ENCODE measurements around the gene SNX4. TPM values are rescaled to one million over a fixed set of nuclear protein-coding genes. Genes with fewer than 3 reads are reported as not detected.

The SNX4 gene
- polyA plus RNA-seq, 1 donor (not counting 4 experiments of a cell fraction or from before 2014, with no cell fraction given) = 17.9 TPM

GRCh38 chr3:125479091-125479490 is 40.9 kb downstream of the SNX4 start:
- no peak overlapping the region for H2AFZ ChIP-seq (ENCODE audit: control insufficient read depth, low read length)
- FAIRE-seq (no peak), DNase-seq (ENCODE audit: low read depth, low spot score) (no peak)
- H3K79me2 ChIP-seq (ENCODE audit: control insufficient read depth, insufficient read depth, low read length) = no peaks in the 10 kb centered on the region
- no peaks in the 10 kb centered on the region for H3K9me3 ChIP-seq (ENCODE audit: control insufficient read depth, low read depth, low read length)
- no peaks in the 10 kb centered on the region for H3K27me3 ChIP-seq (ENCODE audit: control insufficient read depth, extremely low read depth, insufficient read depth, low read length)
- H3K36me3 ChIP-seq (ENCODE audit: control insufficient read depth in 2 of 2, extremely low read depth in 1 of 2, insufficient read depth in 2 of 2, low read length in 2 of 2) = peaks cover 0 to 8% of the 10 kb centered on the region in 2 experiments
- H4K20me1 ChIP-seq (ENCODE audit: control insufficient read depth, extremely low read depth, insufficient read depth, low read length) = no peaks in the 10 kb centered on the region
- dilution Hi-C loops (cut with MboI; ENCODE audit: extremely low pct_ligation_motif_present, low sequenced_read_pairs) = no loop called here
- no peak overlapping the region for H3K9ac ChIP-seq (ENCODE audit: control insufficient read depth, extremely low read depth, insufficient read depth, low read length)
- no peak overlapping the region for H3K4me3 ChIP-seq (ENCODE audit: control insufficient read depth in 2 of 3, extremely low read depth in 1 of 3, insufficient read depth in 2 of 3, low read depth in 1 of 3, low read length in 3 of 3)
- TF ChIP-seq CTCF (optimal IDR thresholded peaks at IDR 0.05 in 1 of 3, IDR thresholded peaks at IDR 0.05 in 1 of 3, conservative IDR thresholded peaks at IDR 0.05 in 1 of 3; ENCODE audit: extremely low read depth in 1 of 3, insufficient read depth in 2 of 3, low read length in 3 of 3) (no peak), EZH2 (IDR thresholded peaks at IDR 0.05; ENCODE audit: low read length) (no peak)
- H3K27ac ChIP-seq (ENCODE audit: control insufficient read depth, insufficient read depth, low read length) = no peak overlapping the region
- no peak overlapping the region for H3K4me2 ChIP-seq (ENCODE audit: control insufficient read depth, extremely low read depth, insufficient read depth, low read depth, low read length)
- H3K4me1 ChIP-seq (ENCODE audit: control insufficient read depth, extremely low read depth, insufficient read depth, low read length) = no peaks in the 10 kb centered on the region
- no peaks in the 10 kb centered on the region for H3K9me1 ChIP-seq (ENCODE audit: control insufficient read depth, extremely low read depth, insufficient read depth, low read length)

DNA sequence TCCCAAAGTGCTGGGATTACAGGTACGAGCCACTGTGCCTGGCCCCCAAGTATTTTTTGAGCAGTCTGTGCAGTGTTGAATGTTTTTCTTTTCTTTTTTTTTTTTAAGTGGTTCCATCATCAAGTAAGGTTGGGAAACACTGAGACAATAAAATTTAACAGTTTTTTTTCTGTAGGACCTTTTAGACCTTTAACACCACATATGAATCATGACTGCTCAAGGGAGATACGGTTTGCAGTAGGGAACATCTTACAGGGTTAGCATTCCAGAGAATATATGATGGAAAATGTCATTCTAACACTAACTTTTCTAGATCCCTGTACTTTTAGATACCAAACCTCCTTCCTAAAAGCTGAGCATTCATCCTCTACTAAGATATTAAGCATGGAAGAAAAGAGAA is 41.7 kb downstream of the SNX4 start:
- Histone ChIP-seq H4K20me1 (ENCODE audit: control insufficient read depth, extremely low read depth, insufficient read depth, low read length) (no peaks in the 10 kb centered on the region), H3K4me2 (ENCODE audit: control insufficient read depth, extremely low read depth, insufficient read depth, low read depth, low read length) (no peak overlapping the region), H3K9me1 (ENCODE audit: control insufficient read depth, extremely low read depth, insufficient read depth, low read length) (no peaks in the 10 kb centered on the region), H3K9me3 (ENCODE audit: control insufficient read depth, low read depth, low read length) (no peaks in the 10 kb centered on the region), H3K27ac (ENCODE audit: control insufficient read depth, insufficient read depth, low read length) (no peak overlapping the region), H3K79me2 (ENCODE audit: control insufficient read depth, insufficient read depth, low read length) (no peaks in the 10 kb centered on the region), H3K4me3 (ENCODE audit: control insufficient read depth in 2 of 3, extremely low read depth in 1 of 3, insufficient read depth in 2 of 3, low read depth in 1 of 3, low read length in 3 of 3) (no peak overlapping the region), H2AFZ (ENCODE audit: control insufficient read depth, low read length) (no peak overlapping the region), H3K9ac (ENCODE audit: control insufficient read depth, extremely low read depth, insufficient read depth, low read length) (no peak overlapping the region), H3K36me3 (ENCODE audit: control insufficient read depth in 2 of 2, extremely low read depth in 1 of 2, insufficient read depth in 2 of 2, low read length in 2 of 2) (peaks cover 0 to 8% of the 10 kb centered on the region in 2 experiments), H3K27me3 (ENCODE audit: control insufficient read depth, extremely low read depth, insufficient read depth, low read length) (no peaks in the 10 kb centered on the region), H3K4me1 (ENCODE audit: control insufficient read depth, extremely low read depth, insufficient read depth, low read length) (no peaks in the 10 kb centered on the region)
- TF ChIP-seq CTCF (optimal IDR thresholded peaks at IDR 0.05 in 1 of 3, IDR thresholded peaks at IDR 0.05 in 1 of 3, conservative IDR thresholded peaks at IDR 0.05 in 1 of 3; ENCODE audit: extremely low read depth in 1 of 3, insufficient read depth in 2 of 3, low read length in 3 of 3) = no peak
- TF ChIP-seq EZH2 (IDR thresholded peaks at IDR 0.05; ENCODE audit: low read length) = no peak
- no peak for DNase-seq (ENCODE audit: low read depth, low spot score)
- dilution Hi-C loops (cut with MboI; ENCODE audit: extremely low pct_ligation_motif_present, low sequenced_read_pairs) = no loop called here
- FAIRE-seq = no peak
